Stimulated activated CD4-positive, alpha-beta T cell treated with anti-CD3 and anti-CD28 coated beads, Interleukin-15, amount 100 ng/mL, for 1 hour (primary cell): Measurements from ENCODE around the gene ASMTL.
"Not testable (repeated sequence)": the region's sequence is repeated elsewhere in the genome, so short reads cannot be mapped to it uniquely, and the experiment has no call there.

Source experiments
- DNase-seq, 2 donors: peaks; one replicate each; pipeline ENCODE4 v3.0.0-alpha.2; 2020; ENCODE audit warnings: low read depth in 1 of 2, low spot score in 1 of 2

Gene ASMTL

DNA sequence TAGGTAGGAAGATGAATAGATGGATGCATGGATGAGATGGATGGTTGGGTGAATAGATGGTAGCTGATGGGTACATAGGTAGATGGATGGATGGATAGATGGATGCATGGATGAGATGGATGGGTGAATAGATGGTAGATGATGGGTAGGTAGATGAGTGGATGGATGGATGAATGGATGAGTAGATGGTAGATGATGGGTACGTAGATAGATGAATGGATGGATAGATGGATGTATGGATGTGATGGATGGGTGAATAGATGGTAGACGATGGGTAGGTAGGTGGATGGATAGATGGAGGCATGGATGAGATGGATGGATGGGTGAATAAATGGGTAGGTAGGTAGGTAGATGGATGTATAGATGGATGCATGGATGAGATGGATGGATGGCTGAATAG is 46.9 kb downstream of the ASMTL start:
- not testable (repeated sequence) for DNase-seq

DNA sequence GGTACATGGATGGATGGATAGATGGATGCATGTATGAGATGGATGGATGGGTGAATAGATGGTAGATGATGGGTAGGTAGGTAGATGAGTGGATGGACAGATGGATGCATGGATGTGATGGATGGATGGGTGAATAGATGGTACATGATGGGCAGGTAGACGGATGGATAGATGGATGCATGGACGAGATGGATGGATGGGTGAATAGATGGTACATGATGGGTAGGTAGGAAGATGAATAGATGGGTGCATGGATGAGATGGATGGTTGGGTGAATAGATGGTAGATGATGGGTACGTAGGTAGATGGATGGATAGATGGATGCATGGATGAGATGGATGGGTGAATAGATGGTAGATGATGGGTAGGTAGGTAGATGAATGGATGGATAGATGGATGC is 48.8 kb downstream of the ASMTL start:
- not testable (repeated sequence) for DNase-seq

DNA sequence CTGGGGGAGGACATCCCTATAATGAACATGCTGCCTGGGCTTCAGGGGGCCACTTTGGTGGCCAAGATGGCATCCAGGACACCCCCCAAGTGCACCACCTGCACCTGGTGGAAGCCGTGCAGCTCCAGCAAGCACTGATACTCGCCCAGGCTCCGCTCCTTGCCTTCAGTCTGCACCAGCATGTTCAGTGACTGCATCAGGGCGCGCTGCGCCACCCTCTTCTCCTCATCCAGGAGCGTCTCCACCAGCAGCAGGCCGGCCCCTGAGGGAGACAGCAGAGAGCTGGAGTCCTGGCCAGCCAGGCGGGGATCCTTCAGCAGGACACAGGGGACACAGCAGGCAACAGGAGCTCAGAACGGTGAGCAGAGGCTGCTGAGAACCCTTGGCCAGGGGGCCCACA is 49.5 kb downstream of the ASMTL start:
- DNase-seq, result no peak

DNA sequence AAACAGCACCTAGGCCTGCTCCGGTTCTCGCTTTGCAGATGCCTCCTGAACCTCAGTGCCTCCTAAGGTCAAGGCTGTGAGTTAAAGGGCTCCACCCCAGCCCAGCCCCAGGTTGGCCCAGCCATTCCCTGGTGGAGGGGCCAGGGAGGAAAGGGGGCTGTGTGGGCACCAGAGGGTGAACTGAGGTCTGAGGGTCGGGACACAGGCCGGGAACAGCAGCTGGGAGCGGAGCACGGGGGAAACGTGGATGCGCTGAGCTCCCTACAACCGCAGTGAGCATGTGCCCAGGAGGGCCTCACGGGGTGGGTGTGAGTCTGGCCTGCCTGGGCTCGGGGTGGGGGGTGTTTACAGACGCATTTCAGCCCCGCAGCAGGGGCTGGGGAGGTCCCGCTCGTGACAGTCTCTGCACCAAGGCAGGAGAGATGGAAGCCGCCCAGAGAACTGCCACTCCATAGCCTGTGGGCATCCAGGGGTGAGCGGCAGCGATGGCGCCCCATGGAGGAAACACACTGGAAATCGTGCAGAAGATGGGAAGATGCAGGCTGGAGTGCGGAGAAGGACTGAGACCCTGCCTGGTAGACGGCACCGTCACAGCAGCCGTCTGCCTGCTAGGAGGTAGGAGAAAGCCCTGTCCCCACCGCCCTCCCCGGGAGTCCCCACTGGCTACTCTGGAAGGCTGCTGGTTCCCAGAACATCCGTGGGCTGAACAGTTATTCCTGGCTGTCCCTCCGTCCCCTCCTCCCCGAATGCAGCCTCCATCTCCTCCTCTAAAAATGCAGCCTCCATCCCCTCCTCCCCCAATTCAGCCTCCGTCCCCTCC is 50.9 kb downstream of the ASMTL start:
- DNase-seq, result no peak

DNA sequence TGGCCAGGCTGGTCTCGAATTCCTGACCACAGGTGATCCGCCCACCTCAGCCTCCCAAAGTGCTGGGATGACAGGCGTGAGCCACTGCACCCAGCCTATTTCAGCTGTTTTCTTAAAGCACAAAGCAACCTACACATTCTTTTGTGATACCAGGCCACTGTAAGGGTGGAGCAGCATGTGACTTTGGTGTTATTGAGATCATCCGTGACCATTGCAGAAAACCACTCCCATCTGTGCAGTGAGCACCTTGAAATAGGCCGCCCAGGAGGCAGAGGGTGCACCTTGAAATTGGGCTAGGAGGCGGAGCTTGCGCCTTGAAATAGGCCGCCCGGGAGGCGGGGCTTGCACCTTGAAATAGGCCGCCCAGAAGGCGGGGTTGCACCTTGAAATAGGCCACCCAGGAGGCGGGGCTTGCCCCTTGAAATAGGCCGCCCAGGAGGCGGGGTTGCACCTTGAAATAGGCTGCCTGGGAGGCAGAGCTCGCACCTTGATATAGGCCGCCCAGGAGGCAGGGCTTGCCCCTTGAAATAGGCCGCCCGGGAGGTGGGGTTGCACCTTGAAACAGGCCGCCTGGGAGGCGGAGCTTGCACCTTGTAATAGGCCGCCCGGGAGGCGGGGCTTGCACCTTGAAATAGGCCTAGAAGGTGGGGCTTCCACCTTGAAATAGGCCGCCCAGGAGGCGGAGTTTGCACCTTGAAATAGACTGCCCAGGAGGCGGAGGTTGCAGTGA is 51.8 kb downstream of the ASMTL start:
- DNase-seq, result no peak

DNA sequence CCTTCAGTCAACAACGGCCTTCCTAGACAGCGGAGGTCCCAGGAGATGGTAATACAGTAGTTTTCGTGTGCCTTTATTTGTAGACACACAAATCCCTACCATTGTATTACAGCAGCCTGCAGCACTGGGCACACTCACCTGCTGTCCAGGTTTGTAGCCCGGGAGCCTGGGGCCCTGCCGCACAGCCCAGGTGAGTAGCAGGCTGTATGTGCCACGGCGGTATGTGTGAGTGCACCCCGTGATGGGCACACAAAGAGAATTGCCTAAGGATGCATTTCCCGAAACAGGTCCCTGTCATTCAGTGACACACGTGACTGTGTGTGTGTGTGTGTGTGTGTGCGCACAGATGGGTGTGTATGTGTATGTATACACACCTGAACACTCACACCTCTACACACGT is 52.7 kb downstream of the ASMTL start:
- no peak for DNase-seq

DNA sequence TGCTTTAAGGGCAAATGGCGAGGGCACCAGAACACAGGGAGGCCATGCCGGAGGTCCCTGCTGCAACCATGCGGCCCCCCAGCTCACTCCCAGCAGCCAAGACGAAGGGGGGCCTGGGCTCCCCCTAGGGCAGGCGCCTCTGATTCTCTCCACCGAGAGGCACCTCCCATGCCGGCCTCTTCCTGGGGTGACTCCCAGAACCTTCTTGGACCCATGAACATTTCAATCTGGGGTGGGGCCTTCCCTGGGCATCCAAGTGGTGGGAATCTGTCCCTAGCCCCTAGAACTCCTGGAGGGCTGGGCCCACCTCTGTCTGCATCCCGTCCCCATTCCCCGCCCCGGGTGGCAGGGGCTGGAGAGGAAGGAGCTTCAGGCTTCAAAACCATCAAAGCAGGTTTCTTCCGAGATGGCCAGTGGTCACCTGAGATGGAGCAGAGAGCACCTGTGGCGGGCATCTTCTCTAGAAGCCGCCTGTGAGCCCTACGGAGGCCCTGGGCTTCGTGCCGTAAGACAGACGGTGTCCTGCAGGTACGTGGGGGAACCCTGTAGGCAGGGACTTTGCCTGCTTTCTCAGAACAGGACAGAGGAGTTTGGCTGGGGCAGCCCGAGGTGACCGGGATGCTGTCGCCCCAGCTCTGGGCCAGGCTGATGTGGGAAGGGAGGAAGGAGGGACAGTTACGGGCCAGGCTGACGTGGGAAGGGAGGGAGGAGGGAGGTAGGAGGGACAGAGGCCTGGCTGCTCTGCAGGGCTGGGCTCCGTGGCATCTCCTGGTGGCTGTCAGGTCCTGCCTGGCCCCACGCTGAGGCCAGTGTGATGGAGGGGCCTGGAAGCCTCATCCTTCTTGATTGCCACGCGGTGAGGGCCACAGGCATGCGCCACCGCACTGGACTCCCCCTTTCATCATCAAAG is 54.0 kb downstream of the ASMTL start:
- no peak for DNase-seq

DNA sequence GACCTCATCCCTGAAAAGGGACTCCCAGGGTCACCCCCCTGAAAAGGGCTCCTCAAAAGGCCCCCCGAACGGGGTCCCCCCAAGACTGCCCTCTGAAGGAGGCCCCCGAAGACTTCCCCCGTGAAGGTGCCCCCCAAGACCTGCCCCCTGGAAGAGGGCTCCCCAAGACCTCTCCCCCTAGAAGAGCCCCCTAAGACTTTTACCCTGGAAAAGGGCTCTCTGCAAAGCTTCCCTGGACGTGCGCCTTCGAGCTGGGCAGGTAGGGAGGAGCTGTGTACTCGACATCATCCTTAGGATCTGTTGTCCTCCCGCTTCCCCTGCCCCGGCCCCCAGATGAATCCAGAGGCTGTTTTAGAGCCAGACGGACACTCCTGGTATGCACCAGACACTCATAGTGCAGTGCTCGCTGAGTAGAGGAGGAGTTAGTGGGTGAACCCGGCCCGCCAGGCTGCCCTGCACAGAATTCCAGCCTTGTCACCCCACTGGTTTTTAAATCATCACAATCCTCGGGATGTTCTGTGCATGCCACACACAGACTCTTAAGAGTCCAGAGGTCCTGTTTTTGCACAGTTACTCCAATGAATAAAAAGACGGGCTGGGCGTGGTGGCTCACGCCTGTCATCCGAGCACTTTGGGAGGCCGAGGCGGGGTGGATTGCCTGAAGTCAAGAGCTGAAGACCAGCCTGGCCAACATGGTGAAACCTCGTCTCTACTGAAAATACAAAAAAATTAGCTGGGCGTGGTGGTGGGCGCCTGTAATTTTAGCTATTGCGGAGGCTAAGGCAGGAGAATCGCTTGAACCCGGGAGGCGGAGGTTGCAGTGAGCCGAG is 55.1 kb downstream of the ASMTL start:
- DNase-seq, result no peak

DNA sequence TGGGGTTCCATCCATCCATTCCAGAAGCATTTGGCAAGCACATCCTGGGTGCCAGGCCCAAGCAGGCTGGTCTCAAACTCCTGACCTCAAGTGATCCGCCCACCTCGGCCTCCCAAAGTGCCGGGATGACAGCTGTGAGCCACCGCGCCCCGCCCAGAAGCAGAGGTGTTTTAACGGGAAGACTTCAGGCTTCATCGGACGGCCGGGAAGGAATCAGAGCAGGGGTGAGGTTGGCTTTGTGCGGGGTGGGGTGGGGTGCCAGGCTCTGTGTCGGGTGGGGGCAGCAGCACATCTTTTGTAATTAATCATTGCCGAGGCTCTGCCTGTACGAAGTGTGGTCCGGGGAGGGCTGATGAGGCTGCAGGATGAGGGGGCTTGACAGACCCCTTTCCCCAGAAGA is 55.7 kb downstream of the ASMTL start:
- no peak for DNase-seq

DNA sequence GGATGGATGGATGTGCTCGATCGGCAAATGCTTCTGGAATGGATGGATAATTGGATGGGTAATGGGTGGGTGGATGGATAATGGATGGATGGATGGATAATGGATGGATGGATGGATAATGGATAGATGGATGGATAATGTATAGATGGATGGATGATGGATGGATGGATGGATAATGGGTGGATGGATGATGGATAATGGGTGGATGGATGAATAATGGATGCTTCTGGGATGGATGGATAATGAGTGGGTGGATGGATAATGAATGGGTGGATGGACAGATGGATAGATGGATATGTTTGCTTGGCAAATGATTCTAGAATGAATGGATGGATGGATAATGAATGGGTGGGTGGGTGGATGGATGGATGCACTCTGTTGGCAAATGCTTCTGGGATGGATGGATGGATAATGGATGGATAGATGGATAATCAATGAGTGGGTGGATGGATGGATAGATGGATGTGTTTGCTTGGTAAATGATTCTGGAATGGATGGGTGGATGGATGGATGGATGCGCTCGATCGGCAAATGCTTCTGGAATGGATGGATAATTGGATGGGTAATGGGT is 57.0 kb downstream of the ASMTL start:
- no peak for DNase-seq

DNA sequence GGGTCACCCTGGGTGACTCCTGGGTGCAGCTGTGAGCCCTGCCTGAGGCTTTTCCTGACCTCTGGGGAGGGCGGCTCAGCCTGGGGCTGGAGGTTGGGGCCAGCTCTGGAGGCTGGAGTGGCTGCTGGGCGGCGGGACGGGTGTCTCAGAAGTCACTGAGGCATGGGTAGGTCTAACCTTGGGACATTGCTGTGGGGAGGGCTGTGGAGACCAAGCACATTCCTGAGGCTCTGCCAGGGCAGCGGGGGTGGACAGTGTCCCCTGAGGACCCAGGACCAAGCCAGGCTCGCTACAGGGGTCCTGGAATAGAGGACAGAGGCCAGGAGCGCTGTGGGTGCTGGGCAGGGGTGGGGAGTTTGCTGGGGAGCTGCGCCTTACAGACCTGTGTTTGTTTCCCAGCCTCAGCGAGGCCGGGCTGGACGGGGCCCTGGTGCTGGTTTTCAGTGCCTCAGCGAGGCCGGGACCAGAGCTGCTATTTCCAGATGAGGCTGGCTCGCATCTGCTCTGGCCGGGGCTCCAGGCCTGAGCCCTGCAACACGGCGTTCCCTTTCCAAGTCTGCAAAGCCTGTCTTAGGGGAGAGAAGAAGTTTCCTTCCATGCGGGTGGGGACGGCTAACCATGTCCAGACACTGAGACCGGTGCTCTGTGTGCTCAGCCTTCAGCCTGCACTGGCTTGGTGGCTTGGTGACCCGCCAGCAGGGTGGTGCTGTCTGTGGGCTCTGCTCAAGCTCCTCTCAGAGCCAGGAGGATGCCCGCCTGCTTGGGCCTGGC is 57.8 kb downstream of the ASMTL start:
- no peak for DNase-seq

DNA sequence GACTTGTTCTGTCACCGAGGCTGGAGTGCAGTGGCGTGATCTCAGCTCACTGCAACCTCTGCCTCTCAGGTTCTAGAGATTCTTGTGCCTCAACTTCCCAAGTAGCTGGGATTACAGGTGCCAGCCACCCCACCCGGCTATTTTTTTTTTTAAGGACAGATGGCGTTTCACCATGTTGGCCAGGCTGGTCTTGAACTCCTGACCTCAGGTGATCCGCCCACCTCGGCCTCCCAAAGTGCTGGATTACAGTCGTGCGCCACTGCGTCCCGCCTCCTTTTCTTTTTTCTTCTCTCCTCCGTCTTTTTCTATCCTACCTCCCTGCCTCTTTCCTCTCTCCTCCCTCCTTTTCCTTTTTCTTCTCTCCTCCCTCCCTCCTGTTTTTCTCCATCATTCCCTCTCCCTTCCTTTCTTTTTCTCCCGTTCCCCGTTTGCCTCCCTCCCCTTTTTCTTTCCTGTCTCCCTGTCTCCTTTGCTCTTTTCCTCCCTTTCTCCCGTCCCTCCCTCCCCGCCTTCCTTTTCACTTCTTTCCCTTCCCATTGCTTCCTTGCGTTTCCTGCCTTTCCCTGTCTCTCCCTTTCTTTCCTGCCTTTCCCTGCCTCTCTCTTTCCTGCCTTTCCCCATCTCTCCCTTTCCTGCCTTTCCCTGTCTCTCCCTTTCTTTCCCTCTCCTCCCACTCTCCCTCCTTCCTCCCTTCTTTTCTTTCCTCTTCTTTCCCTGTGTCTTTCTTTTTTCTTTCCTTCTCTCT is 58.7 kb downstream of the ASMTL start:
- DNase-seq, result no peak

DNA sequence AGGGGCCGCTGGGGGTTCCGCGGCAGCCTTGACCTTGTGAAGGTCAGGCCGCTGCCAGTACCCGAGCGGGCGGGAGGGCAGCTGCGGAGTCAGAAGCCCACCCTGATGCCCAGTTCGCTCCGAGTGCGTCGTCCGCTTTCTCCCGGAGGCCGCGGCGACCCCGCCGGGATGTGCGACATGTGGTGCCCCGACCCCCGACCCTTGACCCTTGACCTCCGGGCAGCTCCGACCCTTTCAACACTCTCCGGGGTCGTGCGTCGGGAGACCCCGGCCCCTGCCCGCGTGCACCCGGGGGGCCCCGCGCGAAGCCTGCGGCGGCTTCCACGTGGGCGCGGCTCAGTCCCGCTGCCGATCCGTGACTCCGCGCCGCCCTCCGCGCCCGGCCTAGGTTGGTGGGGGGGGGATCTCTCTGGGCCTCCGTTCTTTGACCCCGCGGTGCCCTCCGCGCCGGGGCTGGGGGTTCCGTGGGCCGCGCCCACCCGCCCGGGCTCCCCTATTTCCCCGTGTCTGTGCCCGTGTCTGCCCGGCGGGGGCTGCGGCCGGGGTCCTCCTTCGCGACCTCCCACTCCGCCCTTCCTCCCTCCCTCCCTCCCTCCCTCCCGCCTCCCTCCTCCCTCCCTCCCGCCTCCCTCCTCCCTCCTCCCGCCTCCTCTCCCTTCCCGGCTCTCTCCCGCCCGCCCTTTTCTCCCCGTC is 60.2 kb downstream of the ASMTL start:
- no peak for DNase-seq

DNA sequence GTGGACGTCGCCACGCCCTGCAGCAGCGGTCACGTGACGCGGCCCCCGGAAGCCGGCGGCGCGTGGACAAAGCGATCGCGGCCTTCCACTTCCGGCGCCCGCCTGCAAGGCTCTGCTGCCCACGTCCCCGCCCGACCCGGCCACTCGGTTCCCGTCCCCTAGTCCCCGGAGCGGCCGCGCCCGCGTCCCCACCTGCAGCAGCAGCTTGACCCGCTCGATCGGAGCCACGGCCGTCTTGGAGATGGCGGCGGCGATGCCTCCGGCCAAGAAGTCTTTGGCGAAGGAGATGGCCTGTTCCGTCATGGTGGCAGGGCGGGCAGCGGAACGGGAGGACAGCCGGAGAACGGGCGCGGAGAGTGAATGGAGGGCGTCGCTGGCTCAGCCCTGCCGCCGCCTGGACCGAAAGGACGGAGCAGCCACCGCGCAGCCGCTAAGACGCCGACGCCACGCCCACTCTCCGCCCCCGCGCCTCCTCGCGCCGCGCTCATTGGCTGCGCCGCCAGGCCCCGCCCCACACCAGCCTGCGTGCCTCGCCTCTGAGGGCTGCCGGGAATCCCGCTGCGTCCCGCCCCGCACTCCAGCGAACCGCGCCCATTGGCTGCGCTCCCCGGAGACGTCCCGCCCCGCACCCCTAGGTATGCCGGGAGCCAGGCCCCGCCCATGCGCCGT is 60.9 kb downstream of the ASMTL start, which contains the start of gene SLC25A6:
SLC25A6 (minus strand) TSS at position 407 of the 669 bp plus-strand sequence; CDS start at position 303, 104 bp downstream.
- peak; percentile 99 to 100 for DNase-seq

DNA sequence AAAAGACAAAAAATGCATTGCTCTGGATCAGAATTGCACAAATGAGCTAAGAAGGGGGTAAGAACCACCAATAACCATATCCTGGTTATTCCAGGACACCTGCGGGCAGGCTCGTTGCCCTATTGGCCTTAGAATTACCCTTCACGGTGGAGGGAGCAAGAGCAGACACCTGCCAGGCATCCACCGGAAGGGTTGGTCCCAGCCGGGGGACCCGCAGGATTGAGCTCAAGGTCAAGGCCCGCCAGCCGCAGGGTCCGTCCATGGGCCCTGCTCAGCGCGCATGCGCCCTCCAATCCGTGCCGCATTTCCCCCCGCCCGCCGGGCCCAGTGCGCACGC is 61.4 kb downstream of the ASMTL start:
- peak in 1 of 2 donors; percentile 92 for DNase-seq

DNA sequence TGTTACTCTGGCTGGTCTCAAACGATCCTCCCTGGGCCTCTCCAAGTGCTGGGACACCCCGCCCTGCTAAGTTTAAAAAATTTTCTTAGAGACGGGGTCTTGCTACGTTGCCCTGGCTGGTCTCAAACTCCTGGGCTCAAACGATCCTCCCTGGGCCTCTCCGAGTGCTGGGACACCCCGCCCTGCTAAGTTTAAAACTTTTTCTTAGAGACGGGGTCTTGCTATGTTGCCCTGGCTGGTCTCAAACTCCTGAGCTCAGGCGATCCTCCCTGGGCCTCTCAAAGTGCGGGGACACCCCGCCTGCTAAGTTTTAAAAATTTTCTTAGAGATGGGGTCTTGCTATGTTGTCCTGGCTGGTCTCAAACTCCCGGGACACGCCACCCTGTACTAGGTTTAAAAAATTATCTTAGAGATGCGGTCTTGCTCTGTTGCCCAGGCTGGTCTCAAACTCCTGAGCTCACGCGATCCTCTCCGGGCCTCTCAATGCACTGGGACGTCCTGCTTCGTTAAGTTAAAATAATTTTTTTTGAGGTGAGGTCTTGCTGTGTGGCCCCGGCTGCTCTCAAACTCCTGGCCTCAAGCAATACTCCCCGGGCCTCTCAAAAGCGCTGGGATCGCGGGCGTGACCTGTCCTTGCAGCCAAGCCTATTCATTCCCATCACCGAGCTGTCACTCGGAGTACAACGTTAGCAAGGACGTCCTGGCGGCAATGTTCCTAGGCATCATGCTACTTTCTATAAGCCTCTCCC is 61.9 kb downstream of the ASMTL start:
- no peak for DNase-seq

DNA sequence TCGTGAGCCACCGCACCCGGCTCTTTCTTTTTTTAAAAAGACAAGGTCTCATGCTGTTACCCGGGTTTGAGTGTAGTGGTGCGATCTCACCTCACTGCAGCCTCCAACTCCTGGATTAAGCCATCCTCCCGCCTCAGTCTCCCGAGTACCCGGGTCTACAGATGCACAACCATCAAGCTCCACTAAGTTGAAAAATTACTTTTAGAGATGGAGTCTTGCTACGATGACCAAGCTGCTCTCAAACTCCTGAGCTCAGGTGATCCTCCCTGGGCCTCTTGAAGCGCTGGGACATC is 62.8 kb downstream of the ASMTL start:
- DNase-seq, result no peak
